GM12891 (cell line): ENCODE measurements around the gene CCDC88A.

Source experiments
- POLR2A ChIP-seq: IDR thresholded peaks from 2 replicates; pipeline ENCODE4 v1.6.1; 2011; ENCODE audit warnings: low read depth, low read length, control low read depth
- POLR2AphosphoS5 ChIP-seq: IDR thresholded peaks from 2 replicates; pipeline ENCODE4 v1.6.1; 2011; ENCODE audit warnings: low read depth, low read length, control low read depth
- POU2F2 ChIP-seq: IDR thresholded peaks from 2 replicates; pipeline ENCODE4 v1.6.1; 2011; ENCODE audit warnings: low read depth, mild to moderate bottlenecking, control low read depth, low read length, moderate library complexity
- SPI1 ChIP-seq: IDR thresholded peaks from 2 replicates; pipeline ENCODE4 v1.6.1; 2011; ENCODE audit warnings: low read depth, low read length, control low read depth
- TAF1 ChIP-seq: IDR thresholded peaks from 2 replicates; pipeline ENCODE4 v1.6.1; 2011; ENCODE audit warnings: low read depth, low read length, control low read depth

DNA sequence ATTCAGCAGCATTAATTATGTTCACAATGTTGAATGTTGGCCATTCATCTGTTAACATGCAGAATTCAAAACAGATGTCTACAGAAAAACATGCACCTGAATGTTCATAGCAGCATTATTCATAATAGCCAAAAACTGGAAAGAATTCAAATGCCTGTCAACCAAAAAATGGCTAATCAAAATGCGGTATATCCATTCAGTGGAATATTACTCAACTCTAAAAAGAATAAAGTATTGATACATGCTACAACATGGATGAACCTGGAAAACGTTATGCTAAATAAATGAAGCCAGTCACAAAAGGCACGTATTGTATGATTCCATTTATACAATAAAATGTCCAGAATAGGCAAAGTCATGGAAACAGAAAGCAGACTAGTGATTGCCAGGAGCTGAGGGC lies 68.0 kb downstream of the CCDC88A start:
- TF ChIP-seq POLR2A, result no peak
- TF ChIP-seq TAF1, result no peak
- TF ChIP-seq POLR2AphosphoS5, result no peak
- TF ChIP-seq POU2F2, result no peak
- TF ChIP-seq SPI1, result no peak
